Suprapubic skin (tissue), 3 donors: ENCODE measurements around the gene DNAJC21.

Experiments
- EP300 ChIP-seq: sonication (generic); formaldehyde crosslinking; IDR thresholded peaks from one replicate; pipeline ENCODE4 v1.6.1; 2017; ENCODE audit warnings: antibody characterized with exemption
- TF ChIP-seq, protein P1 (sequence below), 2 donors: fragments of 200-600 bp in 1 of 2; fragments of 450-650 bp in 1 of 2; sonication (generic) in 1 of 2; IDR thresholded peaks; one replicate each; pipeline ENCODE4 v1.5.1; 2016 to 2019; ENCODE audit warnings: antibody characterized with exemption in 2 of 2, mild to moderate bottlenecking in 1 of 2, moderate library complexity in 1 of 2

DNA sequence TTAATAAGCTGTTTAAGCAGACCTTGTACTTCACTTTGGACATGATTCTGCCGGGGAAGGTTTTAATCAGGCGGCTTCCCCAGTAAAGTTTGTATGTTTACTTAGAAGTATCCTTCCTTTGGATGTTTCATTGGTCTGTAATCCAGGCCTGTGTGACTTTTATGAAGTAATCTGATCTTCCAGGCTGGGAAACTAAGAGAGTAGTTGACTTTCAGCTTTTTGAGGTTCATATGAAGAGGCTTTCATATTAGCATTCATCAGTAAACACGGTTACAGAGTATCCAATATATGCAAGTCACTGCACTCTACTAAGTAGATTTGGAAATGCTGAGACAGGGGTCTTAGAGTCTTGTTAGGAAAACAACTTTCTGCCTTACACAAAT, 1.1 kb downstream of the DNAJC21 start:
- TF ChIP-seq, protein P1, sequence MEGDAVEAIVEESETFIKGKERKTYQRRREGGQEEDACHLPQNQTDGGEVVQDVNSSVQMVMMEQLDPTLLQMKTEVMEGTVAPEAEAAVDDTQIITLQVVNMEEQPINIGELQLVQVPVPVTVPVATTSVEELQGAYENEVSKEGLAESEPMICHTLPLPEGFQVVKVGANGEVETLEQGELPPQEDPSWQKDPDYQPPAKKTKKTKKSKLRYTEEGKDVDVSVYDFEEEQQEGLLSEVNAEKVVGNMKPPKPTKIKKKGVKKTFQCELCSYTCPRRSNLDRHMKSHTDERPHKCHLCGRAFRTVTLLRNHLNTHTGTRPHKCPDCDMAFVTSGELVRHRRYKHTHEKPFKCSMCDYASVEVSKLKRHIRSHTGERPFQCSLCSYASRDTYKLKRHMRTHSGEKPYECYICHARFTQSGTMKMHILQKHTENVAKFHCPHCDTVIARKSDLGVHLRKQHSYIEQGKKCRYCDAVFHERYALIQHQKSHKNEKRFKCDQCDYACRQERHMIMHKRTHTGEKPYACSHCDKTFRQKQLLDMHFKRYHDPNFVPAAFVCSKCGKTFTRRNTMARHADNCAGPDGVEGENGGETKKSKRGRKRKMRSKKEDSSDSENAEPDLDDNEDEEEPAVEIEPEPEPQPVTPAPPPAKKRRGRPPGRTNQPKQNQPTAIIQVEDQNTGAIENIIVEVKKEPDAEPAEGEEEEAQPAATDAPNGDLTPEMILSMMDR (IDR thresholded peaks at IDR 0.05) = no peak
- no peak for TF ChIP-seq EP300
